Measurements from ENCODE around the gene SESN1. TPM values are rescaled to one million over a fixed set of nuclear protein-coding genes. Genes with fewer than 3 reads are reported as not detected.

Gene SESN1
- total RNA-seq, 4 donors from 2014 or later = 54.2 to 117 (median 90.5) TPM

- ATAC-seq (ENCODE audit: low FRiP score) = peak; percentile 80
- no peak for DNase-seq (ENCODE audit: low spot score)
- TF ChIP-seq CTCF (IDR thresholded peaks at IDR 0.05) = no peak
Observed at GRCh38 chr6:109082188-109082577, 12.5 kb downstream of the SESN1 start.

DNA sequence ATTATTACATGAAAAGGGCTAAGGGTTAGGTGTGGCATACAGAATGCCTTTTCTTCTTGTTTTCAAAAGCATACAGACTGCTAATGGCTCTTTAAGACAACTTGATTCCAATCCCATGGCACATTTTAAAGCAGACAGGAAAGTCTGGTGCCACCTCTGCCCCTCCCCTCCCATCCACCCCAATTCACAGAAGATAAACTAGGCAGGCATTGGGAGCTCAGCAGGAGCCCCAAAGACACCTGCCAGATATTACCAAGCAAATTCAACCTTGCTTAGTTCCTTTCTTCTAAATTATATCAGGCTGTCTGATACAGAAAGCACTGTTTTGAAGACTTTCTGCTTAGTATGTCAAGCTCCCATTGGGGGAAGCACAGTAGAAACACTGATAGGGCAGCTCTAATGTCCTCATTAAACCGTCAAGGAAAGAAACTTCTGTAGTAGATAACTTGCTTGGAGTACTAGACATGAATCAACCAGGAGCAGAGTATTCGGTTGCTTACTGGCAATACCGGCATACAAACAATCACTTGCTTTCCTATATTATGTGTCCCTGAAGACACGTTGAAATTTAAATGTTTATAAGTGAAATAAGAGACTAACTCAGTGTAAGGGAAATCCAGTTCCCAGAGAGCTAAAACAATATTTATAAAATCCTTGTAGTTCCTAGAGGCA is 13.0 kb downstream of the SESN1 start:
- TF ChIP-seq CTCF (IDR thresholded peaks at IDR 0.05) = no peak
- DNase-seq (ENCODE audit: low spot score) (no peak), ATAC-seq (ENCODE audit: low FRiP score) (no peak)

- no peak for TF ChIP-seq CTCF (IDR thresholded peaks at IDR 0.05)
- ATAC-seq (ENCODE audit: low FRiP score) = no peak
- DNase-seq (ENCODE audit: low spot score) = no peak
Observed at GRCh38 chr6:109081026-109081425, 13.6 kb downstream of the SESN1 start.

DNA sequence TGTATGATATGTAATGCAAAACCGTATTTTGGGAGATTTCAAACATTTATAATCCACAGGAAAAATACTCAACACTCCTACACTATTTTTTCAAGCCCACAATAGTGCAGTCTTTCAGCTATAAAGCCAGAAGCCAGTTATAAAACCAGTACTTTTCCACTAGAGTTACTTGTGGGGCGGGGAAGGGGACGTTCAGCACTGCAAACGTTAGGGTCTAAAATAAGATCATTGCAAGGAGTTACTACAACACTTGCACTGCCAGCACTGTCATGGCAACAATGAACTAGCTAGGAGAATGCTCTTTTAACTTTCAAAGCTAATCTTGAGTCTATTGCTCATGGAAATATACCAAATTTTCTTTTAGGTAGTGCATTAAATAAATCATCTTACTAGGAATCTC is 14.7 kb downstream of the SESN1 start:
- DNase-seq (ENCODE audit: low spot score) (no peak), ATAC-seq (ENCODE audit: low FRiP score) (peak; percentile 72)
- TF ChIP-seq CTCF (IDR thresholded peaks at IDR 0.05) = no peak

GRCh38 chr6:109076377-109076776 is 18.3 kb downstream of the SESN1 start:
- no peak for TF ChIP-seq CTCF (IDR thresholded peaks at IDR 0.05)
- no peak for ATAC-seq (ENCODE audit: low FRiP score)
- DNase-seq (ENCODE audit: low spot score) = no peak

- no peak for DNase-seq (ENCODE audit: low spot score)
- no peak for ATAC-seq (ENCODE audit: low FRiP score)
- TF ChIP-seq CTCF (IDR thresholded peaks at IDR 0.05) = no peak
Observed at GRCh38 chr6:109075934-109076333, 18.7 kb downstream of the SESN1 start.

DNA sequence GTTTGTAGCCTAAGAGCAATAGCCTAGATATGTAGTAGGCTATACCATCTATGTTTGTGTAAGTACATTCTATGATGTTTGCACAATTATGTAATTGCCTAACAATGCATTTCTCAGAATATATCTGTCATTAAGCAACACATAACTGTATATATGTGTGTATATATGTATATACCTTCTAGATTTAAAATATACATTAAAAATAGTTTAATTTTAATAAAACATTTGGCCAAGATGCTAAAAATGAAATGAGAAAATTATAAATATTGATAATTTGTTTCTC is 20.6 kb downstream of the SESN1 start:
- DNase-seq (ENCODE audit: low spot score) = no peak
- ATAC-seq (ENCODE audit: low FRiP score) = no peak
- TF ChIP-seq CTCF (IDR thresholded peaks at IDR 0.05) = no peak
